GM12892 (cell line): ENCODE results near the gene SFXN4.
A peak's percentile ranks its signal among the peaks of the same experiment; 100 is the strongest.

Experiments used
- DNase-seq: peaks from one replicate; pipeline ENCODE4 v3.0.0; 2011; ENCODE audit not compliant: insufficient read length
- FAIRE-seq: peaks from 2 replicates; lab custom pipeline; 2011; peaks lifted over from hg19 to GRCh38; lab: Jason Lieb, UNC
- POLR2A ChIP-seq: IDR thresholded peaks from 2 replicates; pipeline ENCODE4 v1.6.1; 2011; ENCODE audit warnings: low read depth, low read length, control low read depth
- POLR2AphosphoS5 ChIP-seq: IDR thresholded peaks from 2 replicates; pipeline ENCODE4 v1.6.1; 2011; ENCODE audit warnings: low read depth, low read length, control low read depth
- TAF1 ChIP-seq: IDR thresholded peaks from 2 replicates; pipeline ENCODE4 v1.6.1; 2011; ENCODE audit warnings: low read depth, mild to moderate bottlenecking, control low read depth, low read length, borderline replicate concordance

The SFXN4 gene

GRCh38 chr10:119206603-119207365, 41.3 kb upstream of the SFXN4 start:
- DNase-seq = peak; percentile 72

GRCh38 chr10:119205894-119206602, 40.5 kb upstream of the SFXN4 start:
- FAIRE-seq (peak; percentile 89), DNase-seq (peak; percentile 68)
- TF ChIP-seq POLR2AphosphoS5 (no peak), POLR2A (peak; percentile 58; the same call in 1 of the 2 replicates)

More at GRCh38 chr10:119206603-119207365, 41.3 kb upstream of the SFXN4 start:
- no peak for FAIRE-seq
- TF ChIP-seq POLR2A (no peak; the same call in 1 of the 2 replicates), TAF1 (no peak), POLR2AphosphoS5 (no peak; the same call in 1 of the 2 replicates)

- TF ChIP-seq POLR2AphosphoS5 (no peak), TAF1 (no peak), POLR2A (no peak)
- no peak for FAIRE-seq
- no peak for DNase-seq
These were observed 37.5 kb upstream of the SFXN4 start for GRCh38 chr10:119203006-119203405.

GRCh38 chr10:119201233-119201632, 35.7 kb upstream of the SFXN4 start:
- DNase-seq = no peak
- no peak for FAIRE-seq
- TF ChIP-seq TAF1 = no peak
- TF ChIP-seq POLR2AphosphoS5 = no peak
- TF ChIP-seq POLR2A = no peak

GRCh38 chr10:119199231-119199992, 33.9 kb upstream of the SFXN4 start:
- no peak for DNase-seq
- TF ChIP-seq TAF1 (no peak), POLR2A (no peak), POLR2AphosphoS5 (no peak)
- no peak for FAIRE-seq

GRCh38 chr10:119198438-119198837, 32.9 kb upstream of the SFXN4 start:
- TF ChIP-seq POLR2A (no peak), TAF1 (no peak), POLR2AphosphoS5 (no peak)
- no peak for FAIRE-seq
- no peak for DNase-seq

GRCh38 chr10:119197921-119198320, 32.4 kb upstream of the SFXN4 start:
- no peak for TF ChIP-seq POLR2A
- no peak for FAIRE-seq
- DNase-seq = no peak

- no peak for TF ChIP-seq POLR2A
- TF ChIP-seq POLR2AphosphoS5 = no peak
- no peak for TF ChIP-seq TAF1
- DNase-seq (no peak), FAIRE-seq (no peak)
These were observed 26.4 kb upstream of the SFXN4 start for GRCh38 chr10:119191881-119192280.

- DNase-seq = no peak
- FAIRE-seq = no peak
- no peak for TF ChIP-seq POLR2A
- no peak for TF ChIP-seq POLR2AphosphoS5
- TF ChIP-seq TAF1 = no peak
These were observed 25.7 kb upstream of the SFXN4 start for GRCh38 chr10:119190954-119191785.

- DNase-seq = no peak
- TF ChIP-seq TAF1 (no peak), POLR2A (no peak), POLR2AphosphoS5 (no peak)
- FAIRE-seq = no peak
These were observed 24.8 kb upstream of the SFXN4 start for GRCh38 chr10:119190353-119190752.

- FAIRE-seq (no peak), DNase-seq (no peak)
- TF ChIP-seq POLR2AphosphoS5 (no peak), TAF1 (no peak), POLR2A (no peak)
These were observed 24.3 kb upstream of the SFXN4 start for GRCh38 chr10:119189811-119190282.
